ENCODE results near the gene IFT57. TPM values are rescaled to one million over a fixed set of nuclear protein-coding genes. Genes with fewer than 3 reads are reported as not detected.

The IFT57 gene
- total and polyA plus RNA-seq, 9 of the 15 experiments (the other 6 are each of a cell fraction or from before 2014, with no cell fraction given) = 1.5 to 20.1 (median 9.9) TPM

DNA sequence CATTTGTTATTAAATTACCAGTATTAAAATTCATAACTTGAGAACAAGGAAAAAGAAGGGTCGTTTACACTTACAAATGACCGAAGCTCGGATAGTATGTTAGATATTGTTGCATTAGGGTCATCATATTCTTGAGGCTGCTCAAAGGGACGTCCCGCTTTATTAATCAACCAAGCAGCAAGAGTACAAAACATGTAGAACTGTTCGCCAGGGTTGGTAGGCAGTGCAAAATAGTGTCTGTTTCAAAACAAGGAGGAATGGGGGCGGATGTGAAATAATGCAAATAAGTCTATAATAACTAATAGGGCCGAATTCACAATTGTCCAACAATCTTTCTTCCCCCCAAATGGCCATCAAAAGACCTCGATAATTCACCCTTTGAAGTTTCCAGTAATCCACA is 2.9 kb downstream of the IFT57 start:
- Histone ChIP-seq H3K4me1 (replicated peaks in 1 of 2; ENCODE audit: control insufficient read depth in 2 of 2, insufficient read depth in 2 of 2, low read length in 2 of 2) (peaks cover 4 to 6% of the 10 kb centered on the region in 2 experiments; a peak in 2 of 5 replicates), H3K27ac (ENCODE audit: extremely low read depth, low read depth, low read length) (no peak overlapping the region), H3K4me2 (ENCODE audit: insufficient read depth, low read length) (no peak overlapping the region), H2AFZ (ENCODE audit: low read depth, low read length) (no peak overlapping the region), H3K9ac (ENCODE audit: insufficient read depth in 1 of 2, low read depth in 2 of 2, low read length in 2 of 2) (no peak overlapping the region), H3K4me3 (no peak overlapping the region), H3K9me1 (ENCODE audit: control insufficient read depth, insufficient read depth, low read length) (no peaks in the 10 kb centered on the region), H4K20me1 (replicated peaks; ENCODE audit: control insufficient read depth, insufficient read depth, low read length) (no peaks in the 10 kb centered on the region), H3K9me3 (replicated peaks; ENCODE audit: control insufficient read depth, insufficient read depth, low read depth, low read length) (no peaks in the 10 kb centered on the region), H3K79me2 (ENCODE audit: control insufficient read depth, insufficient read depth, low read length) (no peaks in the 10 kb centered on the region), H3K27me3 (ENCODE audit: control insufficient read depth in 2 of 2, insufficient read depth in 2 of 2, low read length in 2 of 2) (no peaks in the 10 kb centered on the region), H3K36me3 (ENCODE audit: control insufficient read depth, insufficient read depth, low read length) (no peaks in the 10 kb centered on the region)
- in situ Hi-C loops (cut with MboI) (no loop called here), intact Hi-C loops (cut with micrococcal nuclease) (no loop called here)
- 80% methylated on average over 9 of the region's 9 CpGs for WGBS (ENCODE audit: insufficient coverage, low coverage, missing lambda C conversion rate)
- TF ChIP-seq ATF6 (CRISPR knock-in tag; IDR thresholded peaks at IDR 0.05) (no peak), ZBED1 (IDR thresholded peaks at IDR 0.05) (no peak), ZNF584 (CRISPR knock-in tag; IDR thresholded peaks at IDR 0.05; ENCODE audit: low read depth) (no peak), NCOA2 (IDR thresholded peaks at IDR 0.05; ENCODE audit: partially characterized antibody in 2 of 2) (no peak), ZNF778 (CRISPR knock-in tag; IDR thresholded peaks at IDR 0.05) (no peak), SRF (CRISPR knock-in tag; IDR thresholded peaks at IDR 0.05) (no peak), ZNF175 (CRISPR knock-in tag; IDR thresholded peaks at IDR 0.05; ENCODE audit: low read depth) (no peak)
- TF ChIP-seq, protein P1, sequence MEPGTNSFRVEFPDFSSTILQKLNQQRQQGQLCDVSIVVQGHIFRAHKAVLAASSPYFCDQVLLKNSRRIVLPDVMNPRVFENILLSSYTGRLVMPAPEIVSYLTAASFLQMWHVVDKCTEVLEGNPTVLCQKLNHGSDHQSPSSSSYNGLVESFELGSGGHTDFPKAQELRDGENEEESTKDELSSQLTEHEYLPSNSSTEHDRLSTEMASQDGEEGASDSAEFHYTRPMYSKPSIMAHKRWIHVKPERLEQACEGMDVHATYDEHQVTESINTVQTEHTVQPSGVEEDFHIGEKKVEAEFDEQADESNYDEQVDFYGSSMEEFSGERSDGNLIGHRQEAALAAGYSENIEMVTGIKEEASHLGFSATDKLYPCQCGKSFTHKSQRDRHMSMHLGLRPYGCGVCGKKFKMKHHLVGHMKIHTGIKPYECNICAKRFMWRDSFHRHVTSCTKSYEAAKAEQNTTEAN (CRISPR knock-in tag; IDR thresholded peaks at IDR 0.05) = no peak
- ATAC-seq (no peak), FAIRE-seq (no peak), DNase-seq (ENCODE audit: extremely low read depth in 1 of 4, low spot score in 3 of 4) (no peak)
- BruUV-seq (replicated peaks) = no TSS peak
- ChIA-PET CTCF (ENCODE audit: low intra/inter-chr PET ratio) (no interaction called here), POLR2A (no interaction called here)
